Right lung (tissue), 5 donors: Measurements from ENCODE around the gene RNF38. TPM values are rescaled to one million over a fixed set of nuclear protein-coding genes. Genes with fewer than 3 reads are reported as not detected.
"Not testable (repeated sequence)": the region's sequence is repeated elsewhere in the genome, so short reads cannot be mapped to it uniquely, and the experiment has no call there.

ENCODE experiments used
- DNase-seq, 2 donors: peaks; one replicate each; pipeline ENCODE4 v3.0.0-alpha.2; 2013
- polyA plus RNA-seq, 5 donors: library from polyadenylated mRNA; unstranded; fragments of 120-200 nt; gene quantifications; one replicate each; pipeline versions ENCODE4 v1.2.1 to v1.2.3, GENCODE V29; 2013; ENCODE audit warnings: inconsistent platforms in 1 of 5, low replicate concordance in 1 of 5; ENCODE audit not compliant: insufficient read length in 5 of 5, insufficient read depth in 1 of 5

RNF38 gene
- polyA plus RNA-seq, 5 donors, result 29.9 to 46.2 (median 41.2) TPM

GRCh38 chr9:36336131-36336907 is 63.8 kb downstream of the RNF38 start:
- DNase-seq, result no peak

- no peak for DNase-seq
These were observed 68.1 kb downstream of the RNF38 start for GRCh38 chr9:36332006-36332405.

- DNase-seq, result peak; percentile 49 to 69
These were observed 71.2 kb downstream of the RNF38 start for GRCh38 chr9:36328798-36329411.

GRCh38 chr9:36325081-36325828 is 74.8 kb downstream of the RNF38 start:
- no peak for DNase-seq

GRCh38 chr9:36323926-36324325 is 76.1 kb downstream of the RNF38 start:
- DNase-seq, result no peak

GRCh38 chr9:36322462-36322861 is 77.6 kb downstream of the RNF38 start:
- DNase-seq, result no peak

- not testable (repeated sequence) for DNase-seq
These were observed 78.2 kb downstream of the RNF38 start for GRCh38 chr9:36321903-36322302.

- DNase-seq, result no peak
These were observed 79.6 kb downstream of the RNF38 start for GRCh38 chr9:36320466-36320865.

- peak in 1 of 2 donors; percentile 37 for DNase-seq
These were observed 80.3 kb downstream of the RNF38 start for GRCh38 chr9:36319806-36320205.

- no peak for DNase-seq
These were observed 80.9 kb downstream of the RNF38 start for GRCh38 chr9:36319183-36319582.

GRCh38 chr9:36318212-36318802 is 81.8 kb downstream of the RNF38 start:
- DNase-seq, result no peak

- DNase-seq, result no peak
These were observed 82.3 kb downstream of the RNF38 start for GRCh38 chr9:36317766-36318165.

- DNase-seq, result no peak
These were observed 83.3 kb downstream of the RNF38 start for GRCh38 chr9:36316611-36317317.

GRCh38 chr9:36316049-36316448 is 84.0 kb downstream of the RNF38 start:
- DNase-seq, result no peak

- DNase-seq, result no peak
These were observed 84.8 kb downstream of the RNF38 start for GRCh38 chr9:36315283-36315682.

- DNase-seq, result no peak
These were observed 85.3 kb downstream of the RNF38 start for GRCh38 chr9:36314740-36315139.

- DNase-seq, result no peak
These were observed 93.4 kb downstream of the RNF38 start for GRCh38 chr9:36306471-36307306.

- DNase-seq, result not testable (repeated sequence)
These were observed 95.7 kb downstream of the RNF38 start for GRCh38 chr9:36304366-36304765.

- DNase-seq, result no peak
These were observed 98.8 kb downstream of the RNF38 start for GRCh38 chr9:36301227-36301626.

- no peak for DNase-seq
These were observed 101.5 kb downstream of the RNF38 start for GRCh38 chr9:36298566-36298965.

GRCh38 chr9:36297798-36298197 is 102.3 kb downstream of the RNF38 start:
- no peak for DNase-seq
